ENCODE results near the gene WNT4. TPM values are rescaled to one million over a fixed set of nuclear protein-coding genes. Genes with fewer than 3 reads are reported as not detected.

WNT4 gene
- total RNA-seq (2022; extraction: Qiagen RNA extraction; ENCODE audit: low read depth): 0.07 to 0.34 TPM (median 0.11 TPM) in 5 replicates

GRCh38 chr1:22143065-22144033 is at the start of gene WNT4:
TSS of gene WNT4 (minus strand) at chr1:22143097. CDS start at chr1:22142922, 175 bp downstream.

Other genes starting within 250 kb of the WNT4 start
- 34.8 to 81.3 TPM (median 65.2 TPM) in 5 replicates for gene HSPG2, start 205.8 kb downstream of the WNT4 start, total RNA-seq (2022; extraction: Qiagen RNA extraction; ENCODE audit: low read depth)
- gene CELA3B, start 166.1 kb downstream of the WNT4 start, total RNA-seq (2022; extraction: Qiagen RNA extraction; ENCODE audit: low read depth): not detected in 5 replicates
- gene CELA3A, start 141.4 kb downstream of the WNT4 start, total RNA-seq (2022; extraction: Qiagen RNA extraction; ENCODE audit: low read depth): not detected in 5 replicates
- gene CDC42, start 90.4 kb downstream of the WNT4 start, total RNA-seq (2022; extraction: Qiagen RNA extraction; ENCODE audit: low read depth): 135 to 246 TPM (median 152 TPM) in 5 replicates

All from A549 treated with ZK216348 at 1 μM for 4 hours (cell line).